C4-2B (cell line): ENCODE measurements around the gene CAPN13.

ENCODE experiments used
- H3K27ac ChIP-seq: fragments of 450-650 bp; 2 replicates; pipeline ENCODE4 v1.5.1; 2017
- CTCF ChIP-seq: fragments of 450-650 bp; conservative IDR thresholded peaks from 2 replicates; pipeline ENCODE4 v1.5.1; 2017; ENCODE audit warnings: mild to moderate bottlenecking
- ZFX ChIP-seq: fragments of 450-650 bp; IDR thresholded peaks from 2 replicates; pipeline ENCODE4 v1.6.1; 2017

Gene CAPN13

GRCh38 chr2:30707304-30707903 lies 99.8 kb downstream of the CAPN13 start:
- TF ChIP-seq ZFX (no peak), CTCF (peak; percentile 55)
- no peak overlapping the region for H3K27ac ChIP-seq

- TF ChIP-seq ZFX (no peak), CTCF (peak; percentile 82)
- peak overlapping the region; percentile 2; the same call in 1 of the 2 replicates for H3K27ac ChIP-seq
Observed at GRCh38 chr2:30706534-30707303, 100.5 kb downstream of the CAPN13 start.

GRCh38 chr2:30705711-30706533 lies 101.3 kb downstream of the CAPN13 start:
- H3K27ac ChIP-seq: peak overlapping the region; percentile 2; the same call in 1 of the 2 replicates
- no peak for TF ChIP-seq CTCF

- H3K27ac ChIP-seq: no peak overlapping the region
Observed at GRCh38 chr2:30705056-30705455, 102.2 kb downstream of the CAPN13 start.

GRCh38 chr2:30704309-30705020 lies 102.8 kb downstream of the CAPN13 start:
- no peak overlapping the region for H3K27ac ChIP-seq
- TF ChIP-seq CTCF (no peak), ZFX (no peak)

More at GRCh38 chr2:30705056-30705455, 102.2 kb downstream of the CAPN13 start:
- TF ChIP-seq ZFX: no peak
- TF ChIP-seq CTCF: no peak

- TF ChIP-seq CTCF: no peak
- TF ChIP-seq ZFX: no peak
- H3K27ac ChIP-seq: no peak overlapping the region
Observed at GRCh38 chr2:30702694-30703093, 104.6 kb downstream of the CAPN13 start.
